CD4-positive, alpha-beta memory T cell (primary cell): ENCODE results near the gene PRELID3B. TPM values are rescaled to one million over a fixed set of nuclear protein-coding genes. Genes with fewer than 3 reads are reported as not detected.

Experiments used
- CTCF ChIA-PET: fragments of 350-600 bp; sonication (Branson Sonifier 250); formaldehyde crosslinking; loops from one replicate; lab custom pipeline; 2021; ENCODE audit warnings: inconsistent platforms; ENCODE audit not compliant: partially characterized antibody; lab: Charles Lee
- POLR2A ChIA-PET: fragments of 350-600 bp; sonication (Branson Sonifier 250); formaldehyde crosslinking; loops from one replicate; lab custom pipeline; 2021; ENCODE audit not compliant: partially characterized antibody; lab: Charles Lee
- DNase-seq, 5 donors: peaks; one replicate each; pipeline versions ENCODE4 v3.0.0 to v3.0.0-alpha.2; 2020 to 2022; ENCODE audit warnings: mixed read lengths in 1 of 5
- H3K27ac ChIP-seq: one replicate; pipeline ENCODE4 v1.7.0; 2013; ENCODE audit warnings: low read depth, low read length
- H3K27me3 ChIP-seq: 2 replicates; pipeline ENCODE4 v1.7.0; 2013; ENCODE audit warnings: mild to moderate bottlenecking, low read length, moderate library complexity; ENCODE audit not compliant: insufficient read depth
- H3K36me3 ChIP-seq: 2 replicates; pipeline ENCODE4 v1.7.0; 2013; ENCODE audit warnings: mild to moderate bottlenecking, low read length, moderate library complexity; ENCODE audit not compliant: insufficient read depth
- H3K4me1 ChIP-seq: 2 replicates; pipeline ENCODE4 v1.7.0; 2013; ENCODE audit warnings: mild to moderate bottlenecking, low read length, moderate library complexity; ENCODE audit not compliant: insufficient read depth
- H3K4me3 ChIP-seq, 2 donors: one replicate each; pipeline ENCODE4 v1.7.0; 2013; ENCODE audit warnings: low read length in 2 of 2, mild to moderate bottlenecking in 1 of 2
- H3K9me3 ChIP-seq, 2 donors: one replicate each; pipeline ENCODE4 v1.7.0; 2013; ENCODE audit warnings: low read length in 2 of 2, control low read depth in 1 of 2; ENCODE audit not compliant: control insufficient read depth in 1 of 2
- H3K27ac Mint-ChIP-seq, 7 donors: one replicate each; pipeline ENCODE4 v1.8.0; 2020 to 2021; ENCODE audit warnings: mixed read lengths in 7 of 7, mild to moderate bottlenecking in 6 of 7, inconsistent platforms in 3 of 7, moderate library complexity in 3 of 7
- H3K27me3 Mint-ChIP-seq, 2 donors: one replicate each; pipeline ENCODE4 v1.8.0; 2020 to 2021; ENCODE audit warnings: mixed read lengths in 2 of 2
- H3K36me3 Mint-ChIP-seq, 2 donors: one replicate each; pipeline ENCODE4 v1.8.0; 2020 to 2021; ENCODE audit warnings: mixed read lengths in 2 of 2, inconsistent platforms in 1 of 2, mild to moderate bottlenecking in 1 of 2
- H3K4me1 Mint-ChIP-seq, 4 donors: one replicate each; pipeline ENCODE4 v1.8.0; 2020 to 2021; ENCODE audit warnings: mixed read lengths in 4 of 4, mild to moderate bottlenecking in 1 of 4
- H3K4me3 Mint-ChIP-seq, 8 donors: one replicate each; pipeline ENCODE4 v1.8.0; 2020 to 2021; ENCODE audit warnings: mixed read lengths in 8 of 8, mild to moderate bottlenecking in 7 of 8, moderate library complexity in 6 of 8, inconsistent platforms in 3 of 8
- H3K9me3 Mint-ChIP-seq, 8 donors: one replicate each; pipeline ENCODE4 v1.8.0; 2020 to 2021; ENCODE audit warnings: mixed read lengths in 8 of 8, mild to moderate bottlenecking in 5 of 8, inconsistent platforms in 3 of 8, moderate library complexity in 1 of 8
- intact Hi-C: fragments of 100-400 bp; cut with micrococcal nuclease; formaldehyde crosslinking; loops from one replicate; pipeline ENCODE4 v1.15.1; 2023
- polyA plus RNA-seq, 2 donors: library from polyadenylated mRNA; unstranded; fragments of 300-500 nt; fragmentation: Illumina TruSeq; gene quantifications; one replicate each; pipeline ENCODE4 v1.2.3, GENCODE V29; 2021
- total RNA-seq, 2 experiments: library from RNA; stranded (reverse); gene quantifications; one replicate each; pipeline ENCODE4 v1.2.3, GENCODE V29; 2021

The PRELID3B gene
- total and polyA plus RNA-seq, 4 experiments from 2014 or later, result 35.7 to 54.7 (median 50.2) TPM

- H3K4me3 Mint-ChIP-seq, result no peak overlapping the region
- Histone ChIP-seq H3K4me3 (no peak overlapping the region), H3K27ac (no peak overlapping the region), H3K4me1 (no peaks in the 10 kb centered on the region), H3K27me3 (no peaks in the 10 kb centered on the region), H3K36me3 (peaks cover 36% of the 10 kb centered on the region), H3K9me3 (no peaks in the 10 kb centered on the region)
- no peaks in the 10 kb centered on the region for H3K9me3 Mint-ChIP-seq
- no peak for DNase-seq
- peaks cover under 1 to 1% (median under 1%) of the 10 kb centered on the region in 4 donors for H3K4me1 Mint-ChIP-seq
- ChIA-PET POLR2A (no interaction called here), CTCF (interaction anchor here (0.7 to 1.0 kb wide), 2 partner anchors 16 to 17 kb away, joined by 3 to 4 read pairs; partner anchors contain the start of gene NELFCD)
- H3K36me3 Mint-ChIP-seq, result peaks cover 32 to 58% of the 10 kb centered on the region in 2 donors
- intact Hi-C loops, result no loop called here
- H3K27ac Mint-ChIP-seq, result peak overlapping the region in 2 of 7 donors; percentile 42 to 57
- H3K27me3 Mint-ChIP-seq, result no peaks in the 10 kb centered on the region
These were observed 45.3 kb downstream of the PRELID3B start for GRCh38 chr20:58997141-58997770.

- no peaks in the 10 kb centered on the region for H3K4me1 Mint-ChIP-seq
- no peak overlapping the region for H3K27ac Mint-ChIP-seq
- peaks cover 38 to 65% of the 10 kb centered on the region in 2 donors for H3K36me3 Mint-ChIP-seq
These were observed 46.4 kb downstream of the PRELID3B start for GRCh38 chr20:58996226-58996611.

GRCh38 chr20:58995461-58996225 lies 46.9 kb downstream of the PRELID3B start:
- no peak overlapping the region for H3K27ac ChIP-seq
- intact Hi-C loops, result no loop called here
- H3K4me1 Mint-ChIP-seq, result no peaks in the 10 kb centered on the region
- no peak overlapping the region for H3K4me3 Mint-ChIP-seq
- H3K27me3 Mint-ChIP-seq, result no peaks in the 10 kb centered on the region
- POLR2A ChIA-PET, result no interaction called here
- H3K4me3 ChIP-seq, result no peak overlapping the region
- no peaks in the 10 kb centered on the region for H3K9me3 Mint-ChIP-seq
- H3K27me3 ChIP-seq, result no peaks in the 10 kb centered on the region
- CTCF ChIA-PET, result no interaction called here
- peaks cover 41 to 71% of the 10 kb centered on the region in 2 donors for H3K36me3 Mint-ChIP-seq
- no peaks in the 10 kb centered on the region for H3K4me1 ChIP-seq
- no peak for DNase-seq
- H3K36me3 ChIP-seq, result peaks cover 44% of the 10 kb centered on the region
- H3K9me3 ChIP-seq, result no peaks in the 10 kb centered on the region
- H3K27ac Mint-ChIP-seq, result peak overlapping the region in 2 of 7 donors; percentile 6 to 34

More at GRCh38 chr20:58996226-58996611, 46.4 kb downstream of the PRELID3B start:
- Histone ChIP-seq H3K36me3 (peaks cover 39% of the 10 kb centered on the region), H3K27ac (no peak overlapping the region), H3K27me3 (no peaks in the 10 kb centered on the region), H3K9me3 (no peaks in the 10 kb centered on the region), H3K4me1 (no peaks in the 10 kb centered on the region), H3K4me3 (no peak overlapping the region)
- POLR2A ChIA-PET, result no interaction called here
- intact Hi-C loops, result no loop called here
- Mint-ChIP-seq H3K27me3 (no peaks in the 10 kb centered on the region), H3K9me3 (no peaks in the 10 kb centered on the region), H3K4me3 (no peak overlapping the region)
- no peak for DNase-seq
- CTCF ChIA-PET, result interaction anchor here (0.7 kb wide), 1 partner anchor 16 kb away, joined by 4 read pairs; no protein-coding TSS in a partner anchor

- no peaks in the 10 kb centered on the region for H3K4me1 ChIP-seq
- H3K36me3 ChIP-seq, result peaks cover 53% of the 10 kb centered on the region
- no peak for DNase-seq
- ChIA-PET POLR2A (no interaction called here), CTCF (interaction anchor here (0.8 kb wide), 1 partner anchor 12 kb away, joined by 3 read pairs; no protein-coding TSS in a partner anchor)
- H3K4me1 Mint-ChIP-seq, result no peaks in the 10 kb centered on the region
- H3K9me3 ChIP-seq, result no peaks in the 10 kb centered on the region
- H3K4me3 ChIP-seq, result no peak overlapping the region
- no peak overlapping the region for H3K27ac ChIP-seq
- H3K27me3 Mint-ChIP-seq, result no peaks in the 10 kb centered on the region
- intact Hi-C loops, result no loop called here
- H3K4me3 Mint-ChIP-seq, result no peak overlapping the region
- H3K9me3 Mint-ChIP-seq, result no peaks in the 10 kb centered on the region
- no peak overlapping the region for H3K27ac Mint-ChIP-seq
- no peaks in the 10 kb centered on the region for H3K27me3 ChIP-seq
- peaks cover 48 to 72% of the 10 kb centered on the region in 2 donors for H3K36me3 Mint-ChIP-seq
These were observed 48.0 kb downstream of the PRELID3B start for GRCh38 chr20:58994390-58995159.

- no peaks in the 10 kb centered on the region for H3K4me1 ChIP-seq
- Mint-ChIP-seq H3K4me1 (no peaks in the 10 kb centered on the region), H3K9me3 (no peaks in the 10 kb centered on the region), H3K27ac (peak overlapping the region in 1 of 7 donors; percentile 57), H3K4me3 (no peak overlapping the region), H3K36me3 (peaks cover 58 to 80% of the 10 kb centered on the region in 2 donors), H3K27me3 (no peaks in the 10 kb centered on the region)
- intact Hi-C loops, result no loop called here
- ChIA-PET CTCF (interaction anchor here (0.7 kb wide), 1 partner anchor 124 kb away, joined by 3 read pairs; no protein-coding TSS in a partner anchor), POLR2A (interaction anchor here (0.8 to 1.4 kb wide), 2 partner anchors 10 to 39 kb away, joined by 3 to 4 read pairs; partner anchors contain the start of gene ATP5F1E)
- no peak overlapping the region for H3K27ac ChIP-seq
- H3K27me3 ChIP-seq, result no peaks in the 10 kb centered on the region
- H3K36me3 ChIP-seq, result peaks cover 63% of the 10 kb centered on the region
- DNase-seq, result no peak
- no peaks in the 10 kb centered on the region for H3K9me3 ChIP-seq
- H3K4me3 ChIP-seq, result no peak overlapping the region
These were observed 49.0 kb downstream of the PRELID3B start for GRCh38 chr20:58993332-58994248.

- peaks cover 0 to 2% (median 0%) of the 10 kb centered on the region in 4 donors for H3K4me1 Mint-ChIP-seq
- H3K9me3 Mint-ChIP-seq, result no peaks in the 10 kb centered on the region
- no peaks in the 10 kb centered on the region for H3K27me3 Mint-ChIP-seq
- H3K4me1 ChIP-seq, result no peaks in the 10 kb centered on the region
- H3K36me3 Mint-ChIP-seq, result peaks cover 60 to 84% of the 10 kb centered on the region in 2 donors
- intact Hi-C loops, result no loop called here
- ChIA-PET CTCF (interaction anchor here (0.7 to 1.0 kb wide), 2 partner anchors 123 to 215 kb away, joined by 3 read pairs; no protein-coding TSS in a partner anchor), POLR2A (interaction anchor here (0.8 to 1.4 kb wide), 3 partner anchors 10 to 39 kb away, joined by 3 to 4 read pairs (median 4); partner anchors contain the start of gene ATP5F1E)
- H3K27ac ChIP-seq, result no peak overlapping the region
- DNase-seq, result no peak
- H3K27me3 ChIP-seq, result no peaks in the 10 kb centered on the region
- H3K36me3 ChIP-seq, result peaks cover 70% of the 10 kb centered on the region
- no peak overlapping the region for H3K27ac Mint-ChIP-seq
- no peaks in the 10 kb centered on the region for H3K9me3 ChIP-seq
- H3K4me3 ChIP-seq, result no peak overlapping the region
- H3K4me3 Mint-ChIP-seq, result no peak overlapping the region
These were observed 49.7 kb downstream of the PRELID3B start for GRCh38 chr20:58992911-58993310.
